Thoracic aorta (tissue), 2 donors: ENCODE data around the gene ZBTB25. TPM values are rescaled to one million over a fixed set of nuclear protein-coding genes. Genes with fewer than 3 reads are reported as not detected.
A peak's percentile ranks its signal among the peaks of the same experiment; 100 is the strongest.

Experiments
- ATAC-seq: fragments of 150-250 bp; one replicate; pipeline ENCODE4 v1.8.0; 2017; ENCODE audit warnings: low read depth; ENCODE audit not compliant: insufficient number of reproducible peaks, low FRiP score
- DNase-seq: peaks from one replicate; pipeline ENCODE4 v3.0.0-alpha.2; 2020; ENCODE audit warnings: low spot score
- H3K27ac ChIP-seq, 2 donors: fragments of 200-600 bp; sonication (generic); 1 replicate in 1 of 2; 2 replicates in 1 of 2; pipeline ENCODE4 v1.5.1; 2016; ENCODE audit warnings: mild to moderate bottlenecking in 2 of 2, moderate library complexity in 2 of 2
- H3K27me3 ChIP-seq: fragments of 200-600 bp; sonication (generic); replicated peaks from 2 replicates; pipeline ENCODE4 v1.6.0; 2016; ENCODE audit warnings: mild to moderate bottlenecking; ENCODE audit not compliant: insufficient read depth
- H3K36me3 ChIP-seq: fragments of 200-600 bp; sonication (generic); one replicate; pipeline ENCODE4 v1.5.1; 2016
- H3K4me1 ChIP-seq, 2 donors: fragments of 200-600 bp; sonication (generic); 1 replicate in 1 of 2; 2 replicates in 1 of 2; pipeline versions ENCODE4 v1.5.1 to v1.6.0; 2016; ENCODE audit warnings: low read depth in 2 of 2, mild to moderate bottlenecking in 1 of 2; ENCODE audit not compliant: control insufficient read depth in 1 of 2
- H3K4me3 ChIP-seq: fragments of 200-600 bp; sonication (generic); 2 replicates; pipeline ENCODE4 v1.5.1; 2016; ENCODE audit warnings: mild to moderate bottlenecking
- H3K9me3 ChIP-seq: fragments of 200-600 bp; sonication (generic); 2 replicates; pipeline ENCODE4 v1.5.1; 2016
- total RNA-seq, 2 donors: library from RNA; depleted of rRNA; stranded (reverse); fragments of >200 nt; gene quantifications; one replicate each; pipeline versions ENCODE4 v1.1.0 to v1.2.3, GENCODE V29; 2016
- TF ChIP-seq, protein P1 (sequence below): fragments of 200-600 bp; sonication (generic); IDR thresholded peaks from one replicate; pipeline ENCODE4 v1.5.1; 2019; ENCODE audit warnings: antibody characterized with exemption

Gene ZBTB25
- total RNA-seq, 2 donors from 2014 or later, result 13.5 to 16.9 TPM

DNA sequence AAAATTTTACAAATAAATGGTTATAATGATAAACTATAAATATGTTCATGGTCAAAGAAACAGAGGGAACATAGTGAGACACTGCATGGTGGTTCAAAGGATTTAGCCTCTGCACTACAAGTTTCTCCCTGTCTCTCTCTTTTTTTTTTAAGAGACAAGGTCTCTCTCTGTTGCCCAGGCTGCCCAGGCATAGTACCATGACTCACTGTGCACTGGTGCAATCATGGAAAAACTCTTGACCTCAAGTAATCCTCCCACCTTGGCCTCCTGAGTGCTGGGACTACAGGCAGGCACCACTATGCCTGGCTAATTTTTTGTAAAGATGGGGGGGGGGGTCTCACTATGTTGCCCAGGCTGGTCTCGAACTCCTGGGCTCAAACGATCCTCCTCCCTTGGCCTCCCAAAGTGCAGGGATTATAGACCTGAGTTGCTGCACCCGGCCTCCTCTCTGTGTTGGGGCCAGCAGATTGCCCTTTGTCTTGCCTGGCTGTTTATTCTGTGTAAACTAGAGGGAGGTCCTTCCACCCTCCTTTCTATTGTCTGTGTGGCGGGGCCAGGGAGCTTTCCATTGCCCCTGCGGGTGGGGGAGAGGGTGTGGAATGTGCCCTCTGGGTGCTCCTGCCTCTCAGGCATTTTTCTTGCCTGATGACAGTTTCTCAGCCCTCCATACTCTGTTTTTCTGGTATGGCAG is 93.4 kb downstream of the ZBTB25 start:
- Histone ChIP-seq H3K9me3 (no peaks in the 10 kb centered on the region), H3K36me3 (peaks cover 8% of the 10 kb centered on the region), H3K4me3 (no peak overlapping the region), H3K27ac (peak overlapping the region; percentile 64 to 73), H3K27me3 (no peaks in the 10 kb centered on the region), H3K4me1 (peaks cover 12 to 30% of the 10 kb centered on the region in 2 donors)
- DNase-seq (no peak), ATAC-seq (no peak)
- TF ChIP-seq, protein P1, sequence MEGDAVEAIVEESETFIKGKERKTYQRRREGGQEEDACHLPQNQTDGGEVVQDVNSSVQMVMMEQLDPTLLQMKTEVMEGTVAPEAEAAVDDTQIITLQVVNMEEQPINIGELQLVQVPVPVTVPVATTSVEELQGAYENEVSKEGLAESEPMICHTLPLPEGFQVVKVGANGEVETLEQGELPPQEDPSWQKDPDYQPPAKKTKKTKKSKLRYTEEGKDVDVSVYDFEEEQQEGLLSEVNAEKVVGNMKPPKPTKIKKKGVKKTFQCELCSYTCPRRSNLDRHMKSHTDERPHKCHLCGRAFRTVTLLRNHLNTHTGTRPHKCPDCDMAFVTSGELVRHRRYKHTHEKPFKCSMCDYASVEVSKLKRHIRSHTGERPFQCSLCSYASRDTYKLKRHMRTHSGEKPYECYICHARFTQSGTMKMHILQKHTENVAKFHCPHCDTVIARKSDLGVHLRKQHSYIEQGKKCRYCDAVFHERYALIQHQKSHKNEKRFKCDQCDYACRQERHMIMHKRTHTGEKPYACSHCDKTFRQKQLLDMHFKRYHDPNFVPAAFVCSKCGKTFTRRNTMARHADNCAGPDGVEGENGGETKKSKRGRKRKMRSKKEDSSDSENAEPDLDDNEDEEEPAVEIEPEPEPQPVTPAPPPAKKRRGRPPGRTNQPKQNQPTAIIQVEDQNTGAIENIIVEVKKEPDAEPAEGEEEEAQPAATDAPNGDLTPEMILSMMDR, result no peak

DNA sequence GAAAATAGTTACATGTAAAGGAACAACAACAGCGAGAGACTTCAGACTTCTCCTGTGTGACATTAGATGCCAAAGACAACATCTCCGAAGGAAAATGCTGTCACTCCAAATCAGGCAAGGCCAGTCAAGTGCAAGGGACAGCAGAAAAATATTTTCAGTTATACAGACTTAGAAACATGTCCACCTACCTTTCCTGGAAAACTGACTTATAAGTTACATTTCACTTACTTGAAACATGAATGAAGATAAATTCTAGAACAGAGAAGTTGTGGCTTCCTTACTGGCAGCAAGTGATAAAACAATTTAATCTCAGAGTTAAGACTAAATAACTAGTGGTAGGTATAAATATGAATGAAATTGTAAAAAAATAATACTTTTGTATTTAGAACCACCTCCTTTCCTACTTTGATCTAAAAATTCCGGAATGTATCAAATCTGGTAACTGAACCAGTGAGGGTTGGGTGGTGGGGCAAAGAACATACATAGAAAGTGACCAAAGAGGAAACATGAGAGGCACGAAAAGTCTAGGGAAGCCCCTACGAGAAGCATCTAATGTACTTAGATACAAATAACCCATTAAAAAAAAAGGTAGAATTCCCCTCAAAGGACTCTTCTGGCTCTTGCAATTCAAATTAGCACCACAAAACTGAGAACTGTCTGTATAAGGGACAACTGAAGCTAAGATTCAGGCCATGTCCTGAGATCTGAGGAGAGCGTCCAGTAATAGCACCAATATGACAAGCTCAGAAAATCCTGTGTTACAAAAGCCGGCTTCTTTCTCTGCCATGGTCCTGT is 94.3 kb downstream of the ZBTB25 start:
- TF ChIP-seq, protein P1, result no peak
- H3K27me3 ChIP-seq, result no peaks in the 10 kb centered on the region
- no peaks in the 10 kb centered on the region for H3K9me3 ChIP-seq
- no peak for DNase-seq
- peak overlapping the region; percentile 3 for H3K4me3 ChIP-seq
- peaks cover 12 to 30% of the 10 kb centered on the region in 2 donors for H3K4me1 ChIP-seq
- no peak for ATAC-seq
- peak overlapping the region; percentile 64 to 73 for H3K27ac ChIP-seq
- H3K36me3 ChIP-seq, result peaks cover 4% of the 10 kb centered on the region

DNA sequence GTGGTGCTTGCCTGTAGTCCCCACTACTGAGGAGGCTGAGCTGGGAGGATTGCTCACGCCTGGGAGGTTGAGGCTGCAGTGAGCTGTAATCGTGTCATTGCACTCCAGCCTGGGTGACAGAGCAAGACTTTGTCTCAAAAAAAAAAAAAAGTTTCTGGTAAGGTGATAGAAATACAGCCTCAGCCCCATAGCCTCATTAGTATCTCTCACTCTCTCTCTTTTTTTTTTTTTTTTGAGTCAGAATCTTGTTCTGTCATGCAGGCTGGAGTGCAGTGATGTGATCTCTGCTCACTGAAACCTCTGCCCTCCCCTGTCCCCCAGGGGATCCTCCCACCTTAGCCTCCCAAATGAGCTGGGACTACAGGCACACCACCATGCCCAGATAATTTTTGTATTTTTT is 96.3 kb downstream of the ZBTB25 start:
- Histone ChIP-seq H3K36me3 (peaks cover 4% of the 10 kb centered on the region), H3K27ac (no peak overlapping the region), H3K9me3 (no peaks in the 10 kb centered on the region), H3K27me3 (no peaks in the 10 kb centered on the region), H3K4me1 (peaks cover 12 to 30% of the 10 kb centered on the region in 2 donors), H3K4me3 (no peak overlapping the region)
- no peak for DNase-seq
- ATAC-seq, result no peak
- TF ChIP-seq, protein P1, result no peak

DNA sequence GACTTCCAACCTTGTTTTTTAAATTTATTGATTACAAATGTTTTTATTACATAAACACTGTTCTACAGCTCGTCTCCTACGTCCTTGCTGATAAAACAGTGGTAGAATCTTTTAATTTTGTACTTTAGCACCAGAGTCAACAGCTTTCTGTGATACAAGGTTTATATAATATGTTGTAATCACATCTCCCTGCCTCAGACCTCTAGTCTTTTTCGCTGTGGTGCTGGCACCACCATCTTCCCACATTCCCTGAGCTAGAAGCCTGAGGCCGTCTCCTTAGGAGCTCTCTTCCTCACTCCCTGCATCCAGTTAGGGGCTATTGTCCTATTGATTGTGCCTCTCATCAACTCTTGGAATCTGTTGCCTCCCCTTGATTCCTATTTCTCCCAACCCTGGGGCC is 98.3 kb downstream of the ZBTB25 start:
- ATAC-seq (no peak), DNase-seq (no peak)
- Histone ChIP-seq H3K4me3 (no peak overlapping the region), H3K9me3 (no peaks in the 10 kb centered on the region), H3K36me3 (peaks cover 4% of the 10 kb centered on the region), H3K27me3 (no peaks in the 10 kb centered on the region), H3K27ac (no peak overlapping the region), H3K4me1 (peaks cover 14 to 28% of the 10 kb centered on the region in 2 donors)
- TF ChIP-seq, protein P1, result no peak

DNA sequence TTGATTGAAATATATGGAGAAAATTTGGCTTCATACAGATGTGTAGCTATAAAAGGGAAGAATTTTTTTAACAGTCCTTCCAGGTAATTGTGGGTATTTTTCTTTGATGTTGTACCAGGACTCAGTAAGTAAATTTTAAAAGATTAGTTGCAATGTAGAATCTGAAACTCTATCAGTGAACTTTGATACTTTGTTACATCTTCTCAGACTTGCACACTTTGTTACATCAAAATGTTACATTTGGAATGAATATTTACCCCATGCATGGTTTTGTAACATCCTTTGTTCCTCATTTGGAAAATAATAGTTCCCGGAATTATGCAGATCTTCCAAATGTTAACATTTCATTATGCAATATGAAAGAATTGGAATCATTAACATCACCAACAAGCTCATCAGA is 101.7 kb downstream of the ZBTB25 start:
- Histone ChIP-seq H3K27ac (no peak overlapping the region), H3K36me3 (peaks cover 4% of the 10 kb centered on the region), H3K4me3 (no peak overlapping the region), H3K27me3 (no peaks in the 10 kb centered on the region), H3K9me3 (no peaks in the 10 kb centered on the region), H3K4me1 (peaks cover 2 to 4% of the 10 kb centered on the region in 2 donors)
- TF ChIP-seq, protein P1, result no peak
- ATAC-seq, result no peak
- DNase-seq, result no peak
